Calu3 (cell line): ENCODE results near the gene DSCAML1. TPM values are rescaled to one million over a fixed set of nuclear protein-coding genes. Genes with fewer than 3 reads are reported as not detected.

Experiments
- BruUV-seq: library from RNA; stranded (reverse); fragments of 400-500 nt; replicated peaks from 2 replicates; lab custom pipeline; 2021; lab: Mats Ljungman, UMichigan
- CTCF ChIA-PET: fragments of 300-600 bp; sonication (Branson Sonifier 250); formaldehyde crosslinking; loops from one replicate; lab custom pipeline; 2022; ENCODE audit warnings: antibody characterized with exemption; lab: Charles Lee
- DNase-seq: peaks from one replicate; pipeline ENCODE4 v3.0.0; 2022
- H3K27ac Mint-ChIP-seq: one replicate; pipeline ENCODE4 v1.8.0; 2022; ENCODE audit warnings: mixed read lengths; ENCODE audit not compliant: unreplicated experiment
- H3K27me3 Mint-ChIP-seq: one replicate; pipeline ENCODE4 v1.8.0; 2022; ENCODE audit warnings: mixed read lengths; ENCODE audit not compliant: unreplicated experiment
- H3K36me3 Mint-ChIP-seq: one replicate; pipeline ENCODE4 v1.8.0; 2022; ENCODE audit warnings: mild to moderate bottlenecking, moderate library complexity, mixed read lengths; ENCODE audit not compliant: insufficient read depth, unreplicated experiment
- H3K4me1 Mint-ChIP-seq: one replicate; pipeline ENCODE4 v1.8.0; 2022; ENCODE audit warnings: mild to moderate bottlenecking, low read depth, mixed read lengths; ENCODE audit not compliant: unreplicated experiment
- H3K4me3 Mint-ChIP-seq: one replicate; pipeline ENCODE4 v1.8.0; 2022; ENCODE audit warnings: mild to moderate bottlenecking, low read depth, moderate library complexity, mixed read lengths; ENCODE audit not compliant: unreplicated experiment
- H3K9me3 Mint-ChIP-seq: one replicate; pipeline ENCODE4 v1.8.0; 2022; ENCODE audit warnings: low read depth, mixed read lengths; ENCODE audit not compliant: unreplicated experiment
- CTCF ChIP-seq: fragments of 200-600 bp; IDR thresholded peaks from one replicate; pipeline ENCODE4 v1.8.0; 2022; ENCODE audit warnings: antibody characterized with exemption; ENCODE audit not compliant: unreplicated experiment
- intact Hi-C: fragments of 100-400 bp; cut with micrococcal nuclease; formaldehyde crosslinking; loops from one replicate; pipeline ENCODE4 v1.10.0; 2022; ENCODE audit not compliant: unreplicated experiment
- total RNA-seq: library from RNA; stranded (reverse); gene quantifications from 2 replicates; pipeline ENCODE4 v1.2.3, GENCODE V29; 2022

DSCAML1 gene
- total RNA-seq, 1 experiment from 2014 or later = 0.07 TPM

GRCh38 chr11:117497206-117497951 is 299.6 kb downstream of the DSCAML1 start:
- no peaks in the 10 kb centered on the region for H3K9me3 Mint-ChIP-seq
- no peak overlapping the region for H3K4me3 Mint-ChIP-seq
- H3K27ac Mint-ChIP-seq = no peak overlapping the region
- no peaks in the 10 kb centered on the region for H3K4me1 Mint-ChIP-seq
- CTCF ChIA-PET = no interaction called here
- no peak for DNase-seq
- intact Hi-C loops = no loop called here
- BruUV-seq = no TSS peak
- no peaks in the 10 kb centered on the region for H3K36me3 Mint-ChIP-seq
- TF ChIP-seq CTCF = no peak
- peaks cover 63% of the 10 kb centered on the region for H3K27me3 Mint-ChIP-seq

GRCh38 chr11:117495357-117495756 is 301.7 kb downstream of the DSCAML1 start:
- Mint-ChIP-seq H3K27ac (no peak overlapping the region), H3K9me3 (no peaks in the 10 kb centered on the region), H3K36me3 (no peaks in the 10 kb centered on the region), H3K4me1 (no peaks in the 10 kb centered on the region), H3K27me3 (peaks cover 62% of the 10 kb centered on the region), H3K4me3 (no peak overlapping the region)
- intact Hi-C loops = no loop called here
- CTCF ChIA-PET = no interaction called here
- BruUV-seq = no TSS peak
- no peak for DNase-seq
- TF ChIP-seq CTCF = no peak

- no TSS peak for BruUV-seq
- Mint-ChIP-seq H3K4me3 (no peak overlapping the region), H3K4me1 (no peaks in the 10 kb centered on the region), H3K36me3 (no peaks in the 10 kb centered on the region), H3K27ac (no peak overlapping the region), H3K27me3 (peaks cover 78% of the 10 kb centered on the region), H3K9me3 (no peaks in the 10 kb centered on the region)
- DNase-seq = no peak
- CTCF ChIA-PET = no interaction called here
- intact Hi-C loops = no loop called here
- no peak for TF ChIP-seq CTCF
Observed at GRCh38 chr11:117492578-117493251, 304.3 kb downstream of the DSCAML1 start.

- DNase-seq = no peak
- no TSS peak for BruUV-seq
- Mint-ChIP-seq H3K27ac (no peak overlapping the region), H3K9me3 (no peaks in the 10 kb centered on the region), H3K36me3 (no peaks in the 10 kb centered on the region), H3K4me3 (no peak overlapping the region), H3K27me3 (peaks cover 85% of the 10 kb centered on the region), H3K4me1 (no peaks in the 10 kb centered on the region)
- intact Hi-C loops = no loop called here
- CTCF ChIA-PET = no interaction called here
- no peak for TF ChIP-seq CTCF
Observed at GRCh38 chr11:117490911-117491310, 306.1 kb downstream of the DSCAML1 start.
